ENCODE measurements around the gene TSPAN9.

Gene TSPAN9

GRCh38 chr12:3081091-3081490 lies 3.9 kb downstream of the TSPAN9 start:
- DNase-seq = no peak

DNA sequence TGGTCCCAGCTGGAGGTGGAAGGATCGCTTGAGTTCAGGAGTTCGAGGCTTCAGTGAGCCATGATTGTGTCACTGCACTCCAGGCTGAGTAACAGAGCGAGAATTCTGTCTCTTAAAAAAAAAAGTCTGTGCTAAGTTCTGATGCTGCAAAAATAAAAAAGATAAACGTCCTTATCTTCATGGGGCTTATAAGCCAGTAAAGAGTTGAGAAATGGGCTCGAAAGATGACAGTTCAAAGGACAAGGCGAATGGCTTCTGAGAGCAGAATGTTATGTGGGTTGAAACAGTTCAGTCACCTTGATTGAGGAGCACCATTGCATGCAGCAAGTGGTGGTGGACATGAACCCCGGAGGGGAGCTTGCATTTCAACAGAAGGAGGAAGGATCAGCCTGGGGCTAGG lies 4.7 kb downstream of the TSPAN9 start:
- DNase-seq = no peak

- DNase-seq = no peak
These were observed 6.2 kb downstream of the TSPAN9 start for GRCh38 chr12:3083241-3083920.

GRCh38 chr12:3083921-3084347 lies 6.8 kb downstream of the TSPAN9 start:
- DNase-seq = no peak

DNA sequence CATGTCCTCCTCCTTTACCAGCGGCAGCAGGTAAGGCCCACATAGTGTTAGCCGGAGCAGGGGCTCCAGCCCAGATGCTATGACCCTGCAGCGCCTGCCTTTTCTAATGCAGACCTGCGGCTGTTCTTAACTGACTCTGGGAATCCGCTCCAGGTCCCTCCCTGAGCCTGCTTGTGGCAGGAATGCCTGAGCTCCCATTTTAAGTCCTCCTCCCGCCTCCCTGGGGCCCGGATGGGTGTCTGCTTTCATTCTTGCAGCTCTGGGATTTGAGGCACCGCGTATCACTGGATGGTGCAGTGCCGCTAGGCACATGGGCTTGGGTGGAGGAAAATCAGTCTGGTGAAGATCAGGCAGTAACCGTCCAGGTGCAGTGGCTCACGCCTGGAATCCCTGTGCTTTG lies 7.6 kb downstream of the TSPAN9 start:
- no peak for DNase-seq

DNA sequence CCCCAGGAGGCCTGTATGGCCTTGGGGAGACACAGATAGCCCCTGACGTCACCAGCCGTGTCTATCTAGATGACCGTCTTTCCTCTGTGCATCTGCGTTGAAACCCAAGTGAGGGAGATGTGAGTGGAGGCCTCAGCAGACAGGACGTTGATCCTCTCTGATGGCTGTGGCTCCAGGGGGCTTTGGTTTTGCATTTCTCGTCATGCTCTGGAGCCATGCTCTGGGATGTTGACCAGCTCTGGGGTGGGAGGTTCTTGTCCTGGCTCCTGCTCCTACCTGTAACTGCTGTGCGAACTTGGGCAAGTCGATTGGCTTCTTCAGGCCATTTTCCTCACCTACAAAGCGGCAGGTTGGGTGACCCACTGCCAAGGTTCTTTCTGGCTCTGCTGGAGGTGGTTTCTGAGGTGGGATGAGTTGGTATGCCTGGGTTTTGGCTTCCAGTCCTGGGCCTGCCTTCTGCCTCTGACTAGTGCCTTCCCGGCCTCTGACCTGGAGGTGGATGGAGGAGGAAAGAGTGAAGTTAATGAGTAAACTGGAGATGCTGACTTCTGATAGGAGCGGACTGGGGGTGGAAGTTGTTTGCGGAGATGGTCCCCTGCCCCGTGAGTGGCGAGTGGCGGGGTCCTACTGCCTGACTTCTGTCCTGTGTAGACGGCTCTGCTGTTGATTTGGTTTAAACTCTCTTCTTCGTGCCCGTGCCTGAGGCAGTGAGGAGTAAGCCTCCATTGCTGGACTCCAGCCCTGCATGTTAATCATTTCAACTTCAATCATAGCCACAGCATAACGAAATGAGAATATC lies 8.4 kb downstream of the TSPAN9 start:
- no peak for DNase-seq

GRCh38 chr12:3086211-3086610 lies 9.0 kb downstream of the TSPAN9 start:
- no peak for DNase-seq

DNA sequence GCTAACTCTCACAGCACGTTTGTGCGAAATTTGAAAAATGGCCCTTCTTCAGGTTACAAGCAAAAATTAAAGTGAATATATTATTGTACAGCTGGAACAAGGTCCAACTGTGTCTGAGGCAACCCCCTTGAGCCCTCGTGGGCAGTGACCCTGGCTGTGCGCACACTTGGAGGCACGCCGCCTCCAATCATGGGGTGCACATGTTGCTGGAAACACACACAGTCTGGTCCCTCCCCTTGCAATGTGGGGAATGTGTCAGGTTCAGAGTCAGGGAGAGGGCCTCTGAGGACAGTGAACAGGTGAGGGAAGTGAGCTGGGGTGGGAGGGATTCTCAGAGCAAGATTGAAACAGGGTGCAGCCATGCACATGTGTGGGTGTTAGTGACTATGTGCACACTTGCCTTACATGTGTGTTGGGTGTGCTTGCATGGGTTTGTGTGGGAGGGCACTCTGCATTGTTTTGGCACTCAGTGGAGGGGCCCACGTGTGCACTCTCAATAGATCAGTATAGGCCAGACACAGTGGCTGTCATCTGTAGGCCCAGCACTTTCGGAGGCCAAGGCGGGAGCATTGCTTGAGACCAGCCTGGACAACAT lies 9.6 kb downstream of the TSPAN9 start:
- no peak for DNase-seq

DNA sequence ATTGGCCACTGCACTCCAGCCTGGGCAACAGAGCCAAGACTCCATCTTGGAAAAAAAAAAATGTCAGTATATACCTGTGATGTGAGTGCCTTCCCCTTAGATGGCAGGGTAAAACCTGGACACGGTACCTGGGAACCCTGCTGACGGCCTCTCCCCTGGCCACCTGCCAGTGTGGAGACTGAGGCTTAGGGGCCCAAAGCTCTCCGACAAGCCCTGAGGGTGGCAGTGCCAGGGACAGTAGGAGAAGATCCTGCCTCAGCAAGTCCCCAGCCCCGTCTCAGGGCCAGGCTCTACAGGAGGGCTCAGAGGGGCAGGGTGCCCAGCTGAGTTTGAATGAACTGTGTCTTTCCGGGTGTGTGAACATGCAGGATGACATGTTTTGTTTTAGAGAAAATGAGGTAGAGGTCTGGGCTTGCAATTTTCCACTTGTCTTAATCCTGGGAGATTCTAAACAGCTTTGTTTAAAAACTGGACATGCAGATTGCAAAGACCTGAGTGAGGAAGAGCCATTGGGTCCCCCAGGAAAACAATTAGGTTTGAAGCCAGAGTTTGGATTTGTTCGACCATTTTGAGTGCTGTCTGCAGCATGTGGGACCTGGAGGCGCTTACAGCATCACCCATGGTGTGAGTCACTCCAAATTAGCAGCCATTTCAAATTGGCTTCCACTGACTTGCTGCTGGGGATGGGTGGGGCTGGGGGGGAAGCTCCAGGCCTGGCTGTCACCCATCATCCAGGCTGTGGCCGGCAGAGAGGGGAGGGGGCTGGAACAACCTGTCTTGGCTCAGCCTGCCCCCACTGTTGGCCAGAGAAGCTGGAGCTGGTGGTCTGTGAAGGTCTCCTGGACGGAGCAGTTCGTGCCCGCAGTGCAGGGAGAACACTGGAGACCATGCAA lies 10.8 kb downstream of the TSPAN9 start:
- DNase-seq = no peak

DNA sequence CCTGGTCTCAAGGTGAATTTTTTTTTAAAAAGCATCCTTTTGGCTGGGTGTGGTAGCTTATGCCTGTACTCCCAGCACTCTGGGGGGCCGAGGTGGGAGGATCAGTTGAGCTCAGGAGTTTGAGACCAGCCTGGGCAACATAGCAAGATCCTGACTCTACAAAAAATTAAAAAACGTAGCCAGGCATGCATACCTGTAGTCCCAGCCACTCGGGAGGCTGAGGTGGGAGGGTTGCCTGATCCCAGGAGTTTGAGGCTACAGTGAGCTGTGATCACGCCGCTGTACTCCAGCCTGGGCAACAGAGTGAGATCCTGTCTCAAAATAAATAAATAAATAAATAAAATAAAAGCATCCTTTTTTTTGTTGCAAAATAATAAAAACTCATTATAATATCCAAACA lies 12.4 kb downstream of the TSPAN9 start:
- DNase-seq = no peak

DNA sequence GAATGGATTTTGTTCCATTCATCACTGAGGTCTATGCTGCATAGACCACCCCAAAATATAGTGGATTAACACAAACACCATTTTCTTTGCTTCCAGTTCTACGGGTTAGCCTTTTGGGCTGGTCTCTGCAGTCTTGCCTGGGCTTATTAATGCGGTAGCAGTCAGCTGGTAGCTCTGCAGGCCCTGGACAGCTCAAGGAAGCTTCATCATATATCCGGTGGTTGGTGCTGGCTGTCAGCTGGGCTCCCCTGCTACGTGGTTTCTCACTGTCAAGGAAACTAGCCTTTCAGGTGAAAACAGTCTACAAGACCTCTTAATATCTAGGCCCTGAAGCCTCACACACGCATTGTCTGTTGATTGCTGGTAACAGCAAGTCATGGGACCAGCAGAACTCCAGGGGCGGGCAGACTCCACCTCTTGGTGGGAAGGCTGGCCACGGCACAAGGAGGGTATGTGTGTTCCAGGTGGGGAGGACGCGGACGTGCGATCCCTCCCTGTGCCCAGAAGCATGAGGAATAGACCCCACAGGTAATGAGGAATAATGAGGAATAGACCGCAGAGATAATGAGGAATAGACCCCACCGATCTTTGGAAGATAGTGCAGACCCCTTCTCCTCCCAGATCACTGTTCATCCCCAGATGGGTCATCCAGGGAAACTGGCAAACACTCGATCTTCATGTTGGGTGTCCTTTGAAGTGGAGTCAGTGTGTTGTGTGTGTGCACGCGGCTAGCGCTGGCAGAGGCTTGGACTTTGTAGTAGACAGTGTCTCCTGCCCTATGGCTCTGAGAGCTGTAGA lies 13.3 kb downstream of the TSPAN9 start:
- DNase-seq = no peak

DNA sequence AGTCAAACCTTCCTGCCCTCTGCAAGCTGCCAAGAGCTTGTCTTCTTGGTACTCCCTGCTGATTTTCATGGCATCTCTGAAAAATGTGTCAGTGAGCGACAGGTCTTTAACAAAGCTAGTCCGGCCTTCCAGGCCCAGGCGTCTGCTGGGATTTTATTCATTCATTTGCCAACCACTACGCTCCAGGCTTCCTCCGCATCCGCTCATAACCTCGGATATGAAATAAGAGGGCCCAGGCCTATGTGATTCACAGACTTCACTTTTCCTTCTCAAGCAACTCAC lies 13.8 kb downstream of the TSPAN9 start:
- no peak for DNase-seq

GRCh38 chr12:3091382-3092241 lies 14.4 kb downstream of the TSPAN9 start:
- no peak for DNase-seq

DNA sequence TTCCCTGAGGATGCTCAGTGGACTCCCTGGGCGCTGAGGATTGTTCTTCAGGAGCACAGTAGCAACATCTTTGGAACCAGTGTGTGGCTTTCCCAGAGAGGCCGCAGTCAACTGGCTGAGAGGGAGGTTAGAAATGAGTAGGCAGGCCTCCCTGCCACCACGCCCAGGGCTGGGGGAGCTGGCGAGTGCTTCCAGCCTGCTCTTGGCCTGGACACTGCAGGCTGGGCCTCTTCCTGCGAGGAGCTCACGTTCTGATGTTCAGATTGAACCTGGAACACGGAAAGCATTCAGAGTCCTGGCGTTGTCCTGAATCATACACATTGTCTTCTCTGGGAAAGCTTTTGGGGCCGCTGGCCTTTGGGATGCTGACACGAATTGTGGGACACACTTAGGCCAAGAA lies 15.6 kb downstream of the TSPAN9 start:
- no peak for DNase-seq

DNA sequence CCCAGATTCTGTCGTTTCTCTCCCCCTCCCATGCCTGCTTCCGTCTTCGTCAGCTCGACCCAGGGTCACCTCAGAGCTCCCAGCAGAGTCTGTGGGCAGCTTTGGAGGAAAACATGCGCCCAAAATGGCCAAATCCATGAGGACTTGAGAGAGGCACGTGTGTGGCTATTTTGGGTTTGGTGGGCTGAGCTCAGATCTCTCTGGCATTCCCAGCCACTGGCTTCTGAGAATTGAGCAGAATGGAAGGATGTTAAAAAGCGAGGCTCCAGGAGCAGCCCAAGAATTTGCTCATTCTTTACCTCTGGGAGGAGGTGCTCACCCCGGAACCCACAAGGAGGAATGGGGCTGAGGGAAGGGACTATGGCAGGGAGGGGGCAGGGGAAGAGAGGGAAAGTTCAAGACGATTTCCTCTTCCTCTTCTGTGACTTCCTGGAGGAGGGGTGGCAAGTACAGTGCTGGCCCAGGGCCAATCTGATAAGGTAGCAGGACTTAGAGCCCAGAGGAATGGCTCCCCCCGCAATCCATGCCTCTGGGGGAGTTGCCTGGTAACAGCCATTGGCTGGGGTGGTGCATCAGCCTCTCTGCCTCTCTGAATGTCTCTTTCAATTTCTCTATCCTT lies 20.1 kb downstream of the TSPAN9 start:
- no peak for DNase-seq

- no peak for DNase-seq
These were observed 20.7 kb downstream of the TSPAN9 start for GRCh38 chr12:3097836-3098235.

DNA sequence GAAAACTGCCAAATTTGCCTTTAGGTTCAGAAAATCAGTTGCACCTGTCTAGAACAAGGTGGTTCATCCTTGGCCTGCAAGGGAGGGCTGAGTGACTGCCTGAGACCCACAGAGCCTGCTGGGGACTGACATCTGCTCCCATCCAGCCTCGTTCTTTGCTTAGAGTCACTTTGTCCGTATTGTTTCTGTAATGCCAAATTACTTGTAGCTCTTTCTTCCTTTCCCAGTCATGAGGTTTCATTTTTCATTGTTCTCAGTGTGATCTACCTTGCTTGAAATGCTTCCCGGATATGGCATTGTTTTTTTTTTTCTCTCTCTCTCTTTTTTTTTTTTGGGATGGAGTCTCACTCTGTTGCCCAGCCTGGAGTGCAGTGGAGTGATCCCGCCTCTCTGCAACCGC lies 21.3 kb downstream of the TSPAN9 start:
- no peak for DNase-seq

DNA sequence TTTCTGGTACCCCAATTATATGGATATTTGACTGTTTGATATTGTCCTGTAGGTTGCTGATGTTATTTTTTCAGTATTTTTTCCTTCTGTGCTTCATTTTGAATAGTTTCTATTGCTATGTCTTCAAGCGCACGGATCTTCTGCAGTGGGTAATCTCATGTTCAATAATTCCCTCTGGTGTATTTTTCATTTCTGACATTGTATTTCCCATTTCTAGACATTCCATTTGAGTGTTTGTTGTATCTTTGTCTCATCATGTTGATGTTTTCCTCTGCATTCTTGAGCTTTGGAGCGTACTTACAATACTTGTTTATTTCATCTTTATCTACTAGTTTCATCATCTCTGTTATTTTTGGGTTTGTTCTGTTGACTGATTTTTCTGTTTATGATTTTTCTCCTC lies 22.0 kb downstream of the TSPAN9 start:
- no peak for DNase-seq

DNA sequence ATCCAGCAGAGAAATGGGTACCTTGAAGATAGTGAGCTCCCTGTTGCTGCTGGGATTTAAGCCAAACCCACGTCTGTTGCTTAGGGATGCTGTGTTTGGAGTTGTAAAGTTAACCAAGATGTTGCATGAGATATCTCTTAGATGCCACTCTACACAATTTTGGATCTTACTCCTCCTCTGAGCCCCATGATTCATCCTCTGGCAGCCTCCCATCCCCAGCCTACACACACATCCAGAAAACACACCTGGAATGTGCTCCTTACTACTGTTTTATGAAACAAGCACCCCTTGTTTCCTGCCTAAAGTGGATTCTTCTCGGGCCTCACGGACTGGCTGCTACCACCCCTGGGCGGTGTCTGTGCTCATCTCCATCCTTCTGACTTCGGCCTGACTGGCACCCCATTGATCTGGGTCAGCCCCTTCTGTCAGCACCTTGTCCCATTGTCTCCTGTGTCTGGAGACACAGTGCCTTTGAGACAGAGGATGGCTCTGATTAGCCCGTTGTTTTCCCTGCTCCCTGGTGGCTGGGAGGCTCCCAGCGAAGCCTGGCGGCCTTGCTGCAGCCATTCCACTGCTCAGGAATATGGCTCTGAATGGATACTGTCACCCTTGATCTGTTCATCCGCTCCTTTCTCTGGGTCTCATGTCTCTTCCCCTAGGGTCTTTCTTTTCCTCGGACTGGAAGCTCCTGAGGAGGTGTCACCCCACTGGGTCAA lies 24.3 kb downstream of the TSPAN9 start:
- DNase-seq = no peak

DNA sequence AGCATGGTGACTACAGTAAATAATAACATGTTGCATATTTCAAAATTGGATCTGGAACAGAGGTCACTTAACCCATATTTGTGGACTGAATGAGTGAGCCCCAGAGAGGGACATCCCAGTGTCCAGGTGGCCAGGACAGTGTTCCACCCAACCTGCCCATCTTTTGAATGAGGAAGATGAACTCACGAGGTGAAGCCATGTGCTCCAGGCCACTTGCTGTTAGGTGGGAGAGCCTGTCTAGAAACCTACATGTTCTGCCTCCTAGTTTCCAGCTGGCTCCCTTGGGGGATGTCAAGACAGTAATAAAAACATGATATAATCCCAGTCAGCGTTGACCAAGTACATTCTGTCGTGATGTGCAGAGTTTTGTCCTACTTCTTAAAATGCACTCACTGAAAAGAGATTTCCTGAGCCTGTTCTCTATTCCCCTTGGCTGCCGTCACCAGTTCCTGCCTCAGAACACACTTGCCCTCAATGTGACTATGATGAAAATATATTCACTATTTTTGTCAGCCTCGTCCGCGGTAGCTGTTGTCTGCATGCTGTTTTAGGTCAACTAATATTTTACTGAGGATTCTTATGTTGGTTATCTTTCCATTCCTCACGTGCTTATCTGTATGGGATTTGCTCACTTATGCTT lies 25.7 kb downstream of the TSPAN9 start:
- DNase-seq = no peak

Measured in NCI-H2227 treated with DMSO at 0.1 percent for 48 hours (cell line).